ENCODE measurements around the gene TANGO2.

DNA sequence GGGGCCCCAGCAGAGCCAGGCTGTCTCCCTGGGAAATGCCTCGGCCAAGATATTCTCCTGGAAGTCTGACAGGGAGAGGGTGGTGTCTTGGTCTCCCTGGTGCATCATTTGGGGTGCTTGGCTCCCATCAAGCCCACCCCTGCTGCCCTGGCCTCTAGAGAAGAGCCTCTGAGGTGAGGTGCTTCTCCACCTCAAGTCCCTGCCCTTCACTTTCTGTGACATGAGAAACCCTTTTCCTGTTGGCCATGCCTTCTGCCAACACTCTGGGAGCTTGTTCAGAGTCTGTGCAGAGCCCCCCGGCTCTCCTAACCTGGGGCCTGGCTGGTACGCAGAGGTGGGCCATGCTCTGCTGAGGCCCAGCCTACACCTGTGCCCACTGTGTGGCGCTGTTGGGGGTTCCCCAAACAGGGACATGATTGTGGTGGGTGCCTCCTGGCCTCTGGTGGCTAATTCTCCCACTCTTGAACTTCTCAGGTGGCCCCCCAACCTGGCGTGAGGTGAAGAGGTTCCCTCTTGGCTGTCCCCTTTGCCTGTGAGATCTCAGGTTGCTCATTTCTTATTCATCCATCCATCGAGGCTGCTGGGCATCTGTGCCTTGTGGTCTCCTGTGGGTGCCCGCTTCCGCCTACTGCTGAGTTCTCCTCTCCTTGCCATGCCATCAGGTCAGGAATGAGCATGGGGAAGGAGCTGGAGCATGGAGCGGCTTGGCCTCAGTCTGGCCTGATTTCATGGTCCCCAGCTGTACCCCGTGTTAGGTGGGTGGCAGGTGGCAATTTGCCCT is 40.0 kb downstream of the TANGO2 start:
- TF ChIP-seq, protein P1, sequence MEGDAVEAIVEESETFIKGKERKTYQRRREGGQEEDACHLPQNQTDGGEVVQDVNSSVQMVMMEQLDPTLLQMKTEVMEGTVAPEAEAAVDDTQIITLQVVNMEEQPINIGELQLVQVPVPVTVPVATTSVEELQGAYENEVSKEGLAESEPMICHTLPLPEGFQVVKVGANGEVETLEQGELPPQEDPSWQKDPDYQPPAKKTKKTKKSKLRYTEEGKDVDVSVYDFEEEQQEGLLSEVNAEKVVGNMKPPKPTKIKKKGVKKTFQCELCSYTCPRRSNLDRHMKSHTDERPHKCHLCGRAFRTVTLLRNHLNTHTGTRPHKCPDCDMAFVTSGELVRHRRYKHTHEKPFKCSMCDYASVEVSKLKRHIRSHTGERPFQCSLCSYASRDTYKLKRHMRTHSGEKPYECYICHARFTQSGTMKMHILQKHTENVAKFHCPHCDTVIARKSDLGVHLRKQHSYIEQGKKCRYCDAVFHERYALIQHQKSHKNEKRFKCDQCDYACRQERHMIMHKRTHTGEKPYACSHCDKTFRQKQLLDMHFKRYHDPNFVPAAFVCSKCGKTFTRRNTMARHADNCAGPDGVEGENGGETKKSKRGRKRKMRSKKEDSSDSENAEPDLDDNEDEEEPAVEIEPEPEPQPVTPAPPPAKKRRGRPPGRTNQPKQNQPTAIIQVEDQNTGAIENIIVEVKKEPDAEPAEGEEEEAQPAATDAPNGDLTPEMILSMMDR (IDR thresholded peaks at IDR 0.05): no peak
- no peak for TF ChIP-seq POLR2A (IDR thresholded peaks at IDR 0.05)
- TF ChIP-seq POLR2AphosphoS5 (IDR thresholded peaks at IDR 0.05): no peak
